Measurements from ENCODE around the gene KMT5B.

- TF ChIP-seq, protein P1, sequence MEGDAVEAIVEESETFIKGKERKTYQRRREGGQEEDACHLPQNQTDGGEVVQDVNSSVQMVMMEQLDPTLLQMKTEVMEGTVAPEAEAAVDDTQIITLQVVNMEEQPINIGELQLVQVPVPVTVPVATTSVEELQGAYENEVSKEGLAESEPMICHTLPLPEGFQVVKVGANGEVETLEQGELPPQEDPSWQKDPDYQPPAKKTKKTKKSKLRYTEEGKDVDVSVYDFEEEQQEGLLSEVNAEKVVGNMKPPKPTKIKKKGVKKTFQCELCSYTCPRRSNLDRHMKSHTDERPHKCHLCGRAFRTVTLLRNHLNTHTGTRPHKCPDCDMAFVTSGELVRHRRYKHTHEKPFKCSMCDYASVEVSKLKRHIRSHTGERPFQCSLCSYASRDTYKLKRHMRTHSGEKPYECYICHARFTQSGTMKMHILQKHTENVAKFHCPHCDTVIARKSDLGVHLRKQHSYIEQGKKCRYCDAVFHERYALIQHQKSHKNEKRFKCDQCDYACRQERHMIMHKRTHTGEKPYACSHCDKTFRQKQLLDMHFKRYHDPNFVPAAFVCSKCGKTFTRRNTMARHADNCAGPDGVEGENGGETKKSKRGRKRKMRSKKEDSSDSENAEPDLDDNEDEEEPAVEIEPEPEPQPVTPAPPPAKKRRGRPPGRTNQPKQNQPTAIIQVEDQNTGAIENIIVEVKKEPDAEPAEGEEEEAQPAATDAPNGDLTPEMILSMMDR (IDR thresholded peaks at IDR 0.05 in 2 of 3, conservative IDR thresholded peaks at IDR 0.05 in 1 of 3; ENCODE audit: control insufficient read depth in 2 of 3, extremely low read depth in 1 of 3, insufficient read depth in 1 of 3, low read depth in 3 of 3, low read length in 3 of 3) = no peak
- TF ChIP-seq SIN3A (IDR thresholded peaks at IDR 0.05; ENCODE audit: low read depth, low read length) = no peak
- no peak for TF ChIP-seq ZNF274 (IDR thresholded peaks at IDR 0.05; ENCODE audit: insufficient read depth, insufficient read length)
- TF ChIP-seq BHLHE40 (IDR thresholded peaks at IDR 0.05; ENCODE audit: borderline replicate concordance in 1 of 2, low read depth in 2 of 2, low read length in 1 of 2) = no peak
These were observed 48.7 kb downstream of the KMT5B start for GRCh38 chr11:68164437-68164836.
